Fibroblast of skin of right quadriceps (primary cell): ENCODE measurements around the gene CTDSP2.

Experiments used
- DNase-seq: peaks from one replicate; pipeline ENCODE4 v3.0.0-alpha.2; 2013

CTDSP2 gene

GRCh38 chr12:57813111-57813970 is 33.2 kb downstream of the CTDSP2 start:
- no peak for DNase-seq

GRCh38 chr12:57811028-57811755 is 35.3 kb downstream of the CTDSP2 start:
- DNase-seq = no peak

- DNase-seq = peak; percentile 66
These were observed 36.1 kb downstream of the CTDSP2 start for GRCh38 chr12:57810450-57810849.

GRCh38 chr12:57809425-57809824 is 37.1 kb downstream of the CTDSP2 start:
- DNase-seq = no peak

GRCh38 chr12:57808351-57808750 is 38.2 kb downstream of the CTDSP2 start:
- no peak for DNase-seq

GRCh38 chr12:57807285-57807684 is 39.2 kb downstream of the CTDSP2 start:
- DNase-seq = no peak

GRCh38 chr12:57806677-57807076 is 39.9 kb downstream of the CTDSP2 start:
- DNase-seq = no peak

- peak; percentile 38 for DNase-seq
These were observed 43.1 kb downstream of the CTDSP2 start for GRCh38 chr12:57803319-57803893.

GRCh38 chr12:57802607-57803006 is 43.9 kb downstream of the CTDSP2 start:
- no peak for DNase-seq

- DNase-seq = no peak
These were observed 45.6 kb downstream of the CTDSP2 start for GRCh38 chr12:57800965-57801364.

GRCh38 chr12:57797933-57798332 is 48.6 kb downstream of the CTDSP2 start:
- DNase-seq = no peak

- DNase-seq = no peak
These were observed 49.5 kb downstream of the CTDSP2 start for GRCh38 chr12:57796996-57797395.

- DNase-seq = no peak
These were observed 51.2 kb downstream of the CTDSP2 start for GRCh38 chr12:57795354-57795753.

- DNase-seq = peak; percentile 83
These were observed 52.6 kb downstream of the CTDSP2 start for GRCh38 chr12:57793920-57794319.

GRCh38 chr12:57783861-57784260 is 62.7 kb downstream of the CTDSP2 start:
- DNase-seq = no peak

- DNase-seq = no peak
These were observed 63.1 kb downstream of the CTDSP2 start for GRCh38 chr12:57783466-57783801.

GRCh38 chr12:57782608-57783465 is 63.7 kb downstream of the CTDSP2 start, which contains the start of gene TSFM:
TSS of gene TSFM (plus strand) at chr12:57782787. CDS start at chr12:57782802, 15 bp downstream.
- DNase-seq = peak; percentile 93

- no peak for DNase-seq
These were observed 64.3 kb downstream of the CTDSP2 start for GRCh38 chr12:57782243-57782607.

GRCh38 chr12:57781801-57782200 is 64.7 kb downstream of the CTDSP2 start:
- no peak for DNase-seq

- no peak for DNase-seq
These were observed 65.3 kb downstream of the CTDSP2 start for GRCh38 chr12:57781244-57781643.

- no peak for DNase-seq
These were observed 66.1 kb downstream of the CTDSP2 start for GRCh38 chr12:57780284-57780897.

GRCh38 chr12:57779736-57780135 is 66.8 kb downstream of the CTDSP2 start:
- no peak for DNase-seq
